Psoas muscle (tissue), 8 donors: Measurements from ENCODE around the gene SEMA3B. TPM values are rescaled to one million over a fixed set of nuclear protein-coding genes. Genes with fewer than 3 reads are reported as not detected.

ENCODE experiments used
- ATAC-seq, 4 donors: fragments of 200-7000 bp; cut with Tn5 transposase; one replicate each; pipeline ENCODE4 v1.9.1; 2020; ENCODE audit warnings: moderate library complexity in 3 of 4, mild to moderate bottlenecking in 2 of 4
- DNase-seq, 2 donors: peaks; one replicate each; pipeline ENCODE4 v3.0.0-alpha.2; 2020
- H3K27ac ChIP-seq: fragments of 200-600 bp; one replicate; pipeline ENCODE4 v1.8.0; 2022
- H3K27me3 ChIP-seq, 3 donors: fragments of 200-600 bp in 1 of 3; one replicate each; pipeline versions ENCODE4 v1.6.1 to v1.8.0; 2013 to 2022; ENCODE audit warnings: low read length in 2 of 3, mild to moderate bottlenecking in 2 of 3, moderate library complexity in 1 of 3; ENCODE audit not compliant: insufficient read depth in 3 of 3
- H3K36me3 ChIP-seq, 2 donors: fragments of 200-600 bp in 1 of 2; one replicate each; pipeline versions ENCODE4 v1.6.1 to v1.8.0; 2013 to 2022; ENCODE audit warnings: low read depth in 1 of 2, mild to moderate bottlenecking in 1 of 2, moderate library complexity in 1 of 2; ENCODE audit not compliant: insufficient read depth in 1 of 2
- H3K4me1 ChIP-seq: fragments of 200-600 bp; one replicate; pipeline ENCODE4 v1.8.0; 2022
- H3K4me3 ChIP-seq: fragments of 200-600 bp; one replicate; pipeline ENCODE4 v1.8.0; 2022; ENCODE audit warnings: mild to moderate bottlenecking
- H3K9me3 ChIP-seq: fragments of 200-600 bp; one replicate; pipeline ENCODE4 v1.8.0; 2022
- CTCF ChIP-seq: fragments of 200-600 bp; IDR thresholded peaks from one replicate; pipeline ENCODE4 v1.8.0; 2022; ENCODE audit warnings: antibody characterized with exemption
- WGBS, 3 donors: extraction: QIAGEN DNeasy Blood & Tissue Kit; methylation state at CpG; one replicate each; pipeline versions ENCODE4 v1.1.6 to v1.1.7; 2013; 5-methylcytosine and 5-hydroxymethylcytosine counted together
- intact Hi-C, 2 donors: fragments of 100-400 bp; cut with DNase I; formaldehyde crosslinking; loops; one replicate each; pipeline versions ENCODE4 v1.11.0 to v1.14.2; 2022
- polyA plus RNA-seq, 3 donors: library from polyadenylated mRNA; stranded (reverse); fragments of 200-250 nt; gene quantifications; one replicate each; pipeline ENCODE4 v1.2.3, GENCODE V29; 2013
- total RNA-seq, 4 donors: library from RNA; stranded (reverse); fragmentation: NEBNext Ultra II Directional in 2 of 4; extraction: Animal tissue kit (Norgen Biotek cat#: 25700) in 2 of 4; gene quantifications; one replicate each; pipeline versions ENCODE4 v1.2.1 to v1.2.4, GENCODE V29; 2021 to 2023
- donor health status: healthy with polysubstance abuse.
- donor health status: DM: no; HTN: no; CAD: no; lungs with moderate emphysema.
- donor health status: Bipolar disorder and iron deficiency.
- donor health status: healthy.
- donor health status: DM: yes; HTN: yes; CAD: no.
- donor health status: DM: no; HTN: no; CAD: no.
- donor health status: DM: no; HTN: no; CAD: no.
- donor health status: DM: yes; HTN: yes; CAD: no.

Gene SEMA3B
- total and polyA plus RNA-seq, 7 donors = 2.1 to 6.8 (median 3.4) TPM

DNA sequence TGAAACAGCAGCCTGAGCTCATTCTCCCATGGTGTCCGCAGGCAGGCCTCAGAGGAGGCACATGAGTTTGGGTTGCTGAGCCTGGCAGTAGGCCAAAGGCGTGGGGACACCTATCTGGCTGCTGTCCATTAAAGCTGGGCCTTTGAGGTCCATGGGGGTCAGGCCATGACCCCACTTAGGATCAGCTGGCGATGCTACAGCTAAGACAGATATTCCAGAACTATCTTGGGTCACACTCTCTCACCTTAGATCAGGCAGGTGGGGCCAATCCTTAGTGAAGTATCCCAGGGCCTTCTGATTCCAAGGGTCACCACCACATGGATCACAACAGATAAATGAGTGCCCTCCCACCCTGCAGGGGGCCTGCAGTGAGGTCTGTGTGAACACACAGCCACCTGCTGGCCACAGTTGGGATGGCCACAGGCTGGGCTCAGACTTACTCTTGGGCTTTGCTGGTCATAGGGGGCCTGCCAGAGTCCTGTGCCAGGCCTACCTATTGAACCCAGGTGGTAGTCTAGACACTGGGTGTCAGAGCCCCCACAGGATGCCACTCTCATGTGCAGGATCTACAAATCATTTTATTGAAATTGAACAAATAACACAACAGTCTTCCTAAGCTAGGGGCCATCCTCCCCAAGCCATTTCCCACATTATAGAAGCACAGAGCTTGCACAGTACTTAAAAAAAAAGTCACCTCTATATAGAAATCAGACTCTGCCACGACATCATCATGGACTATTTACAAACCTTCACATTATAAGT, 55.6 kb downstream of the SEMA3B start:
- H3K4me3 ChIP-seq = peak overlapping the region; percentile 28
- DNase-seq (peak; percentile 74 to 85), ATAC-seq (peak in 1 of 4 donors; percentile 26)
- peak overlapping the region; percentile 93 for H3K27ac ChIP-seq
- no peaks in the 10 kb centered on the region for H3K9me3 ChIP-seq
- 29 to 47% (median 43%) methylated on average over 4 of the region's 4 CpGs for WGBS, 3 donors
- H3K4me1 ChIP-seq = peaks cover 40% of the 10 kb centered on the region
- H3K27me3 ChIP-seq = no peaks in the 10 kb centered on the region
- TF ChIP-seq CTCF = peak; percentile 85
- intact Hi-C loops = loop anchor here in 1 of 2 donors (5.0 kb wide), 1 partner anchor 62 kb away; no protein-coding TSS in a partner anchor
- peaks cover 0 to 33% of the 10 kb centered on the region in 2 donors for H3K36me3 ChIP-seq

- no peak for TF ChIP-seq CTCF
- H3K9me3 ChIP-seq = no peaks in the 10 kb centered on the region
- no peaks in the 10 kb centered on the region for H3K27me3 ChIP-seq
- H3K36me3 ChIP-seq = peaks cover 0 to 35% of the 10 kb centered on the region in 2 donors
- H3K4me1 ChIP-seq = peaks cover 35% of the 10 kb centered on the region
- 77 to 100% (median 85%) methylated on average over 2 of the region's 2 CpGs for WGBS, 3 donors
- intact Hi-C loops = loop anchor here in 1 of 2 donors (5.0 kb wide), 1 partner anchor 63 kb away; no protein-coding TSS in a partner anchor
- DNase-seq = no peak
- no peak overlapping the region for H3K27ac ChIP-seq
- ATAC-seq = no peak
- no peak overlapping the region for H3K4me3 ChIP-seq
Observed at GRCh38 chr3:50325113-50325480, 56.1 kb downstream of the SEMA3B start.

- H3K4me3 ChIP-seq = no peak overlapping the region
- H3K27me3 ChIP-seq = no peaks in the 10 kb centered on the region
- peaks cover 31% of the 10 kb centered on the region for H3K4me1 ChIP-seq
- 82 to 89% (median 84%) methylated on average over 11 of the region's 11 CpGs for WGBS, 3 donors
- no peak overlapping the region for H3K27ac ChIP-seq
- no peaks in the 10 kb centered on the region for H3K9me3 ChIP-seq
- DNase-seq = peak; percentile 7 to 48
- H3K36me3 ChIP-seq = peaks cover 0 to 40% of the 10 kb centered on the region in 2 donors
- no peak for ATAC-seq
- intact Hi-C loops = loop anchor here in 1 of 2 donors (5.0 kb wide), 1 partner anchor 63 kb away; no protein-coding TSS in a partner anchor
- TF ChIP-seq CTCF = no peak
Observed at GRCh38 chr3:50325497-50326181, 56.7 kb downstream of the SEMA3B start.

DNA sequence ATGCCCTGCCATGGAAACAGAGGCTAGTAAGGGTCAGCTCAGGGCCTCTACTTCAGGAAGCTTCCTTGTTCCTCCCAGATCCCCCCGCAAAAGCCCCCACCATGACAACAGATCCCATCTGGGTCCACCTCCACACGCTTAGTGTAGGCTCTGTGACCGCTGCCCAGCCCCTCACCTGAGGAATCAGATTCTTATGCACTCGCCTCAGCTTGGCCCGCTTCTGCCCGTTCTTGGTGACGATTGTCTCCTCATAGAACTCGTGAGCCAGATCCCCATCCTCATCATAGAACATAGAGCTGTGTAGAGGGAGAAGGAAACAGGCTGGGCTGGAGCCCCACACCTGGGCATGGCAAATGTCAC, 57.2 kb downstream of the SEMA3B start:
- TF ChIP-seq CTCF = no peak
- H3K4me1 ChIP-seq = peaks cover 31% of the 10 kb centered on the region
- H3K36me3 ChIP-seq = peaks cover 0 to 46% of the 10 kb centered on the region in 2 donors
- H3K9me3 ChIP-seq = no peaks in the 10 kb centered on the region
- H3K4me3 ChIP-seq = no peak overlapping the region
- no peak overlapping the region for H3K27ac ChIP-seq
- intact Hi-C loops = loop anchor here in 1 of 2 donors (5.0 kb wide), 1 partner anchor 64 kb away; no protein-coding TSS in a partner anchor
- 88 to 93% (median 89%) methylated on average over 8 of the region's 8 CpGs for WGBS, 3 donors
- ATAC-seq = no peak
- peak in 1 of 2 donors; percentile 7 for DNase-seq
- no peaks in the 10 kb centered on the region for H3K27me3 ChIP-seq
